Neural progenitor cell (in vitro differentiated cells): ENCODE data around the gene CHRNA7.
"Not testable (repeated sequence)": the region's sequence is repeated elsewhere in the genome, so short reads cannot be mapped to it uniquely, and the experiment has no call there.

ENCODE experiments used
- CTCF ChIP-seq: fragments of 200-600 bp; sonication (generic); IDR thresholded peaks from 2 replicates; pipeline ENCODE4 v1.5.1; 2017; ENCODE audit warnings: antibody characterized with exemption, mild to moderate bottlenecking
- EZH2 ChIP-seq: fragments of 200-600 bp; sonication (generic); IDR thresholded peaks from 2 replicates; pipeline ENCODE4 v1.6.1; 2017; ENCODE audit warnings: antibody characterized with exemption, mild to moderate bottlenecking, moderate library complexity
- EZH2phosphoT487 ChIP-seq: fragments of 200-600 bp; sonication (generic); IDR thresholded peaks from 2 replicates; pipeline ENCODE4 v1.6.1; 2017; ENCODE audit warnings: antibody characterized with exemption

DNA sequence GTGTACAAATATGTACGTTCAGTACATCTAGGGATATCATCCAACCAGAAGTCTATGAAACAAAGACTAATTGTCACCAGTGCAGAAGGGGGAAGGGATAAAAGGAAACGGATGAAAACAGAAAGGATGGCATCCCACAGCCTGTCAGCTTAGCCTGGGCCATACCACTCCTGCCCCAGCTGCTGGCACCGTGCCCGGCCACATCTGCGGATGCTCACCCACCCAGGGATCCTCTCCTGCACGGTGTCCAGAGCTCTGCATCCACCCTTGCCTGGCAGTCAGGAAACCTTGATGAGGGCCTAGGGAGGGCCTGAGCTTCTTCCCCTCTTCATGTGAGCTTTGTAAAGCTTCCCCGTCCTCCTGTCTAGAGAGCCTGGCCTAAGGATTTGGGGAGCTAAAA lies 133.8 kb downstream of the CHRNA7 start:
- TF ChIP-seq CTCF, EZH2, EZH2phosphoT487: not testable (repeated sequence)
